Stimulated activated CD4-positive, alpha-beta T cell treated with anti-CD3 and anti-CD28 coated beads, TNF-alpha, amount 100 ng/mL, for 1 hour (primary cell): ENCODE measurements around the gene FARS2.

Experiments used
- DNase-seq, 3 donors: peaks; one replicate each; pipeline ENCODE4 v3.0.0-alpha.2; 2020; ENCODE audit warnings: low read depth in 3 of 3, low spot score in 1 of 3

FARS2 gene

DNA sequence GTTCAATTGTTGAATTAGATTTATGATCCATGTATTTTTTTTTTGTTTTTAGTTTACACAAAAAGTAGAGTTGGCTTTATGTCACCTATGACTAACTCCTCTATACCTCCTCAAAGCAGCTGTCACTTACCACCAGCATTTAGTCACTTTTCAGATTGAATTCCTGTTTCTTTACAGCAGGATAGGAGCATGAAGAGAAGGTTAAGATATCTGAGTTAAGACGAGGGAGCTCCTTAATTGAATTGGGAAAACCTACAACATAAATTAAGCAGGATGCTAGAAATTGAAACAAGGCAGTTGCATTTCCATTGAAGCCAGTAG is 237.2 kb downstream of the FARS2 start:
- no peak for DNase-seq

DNA sequence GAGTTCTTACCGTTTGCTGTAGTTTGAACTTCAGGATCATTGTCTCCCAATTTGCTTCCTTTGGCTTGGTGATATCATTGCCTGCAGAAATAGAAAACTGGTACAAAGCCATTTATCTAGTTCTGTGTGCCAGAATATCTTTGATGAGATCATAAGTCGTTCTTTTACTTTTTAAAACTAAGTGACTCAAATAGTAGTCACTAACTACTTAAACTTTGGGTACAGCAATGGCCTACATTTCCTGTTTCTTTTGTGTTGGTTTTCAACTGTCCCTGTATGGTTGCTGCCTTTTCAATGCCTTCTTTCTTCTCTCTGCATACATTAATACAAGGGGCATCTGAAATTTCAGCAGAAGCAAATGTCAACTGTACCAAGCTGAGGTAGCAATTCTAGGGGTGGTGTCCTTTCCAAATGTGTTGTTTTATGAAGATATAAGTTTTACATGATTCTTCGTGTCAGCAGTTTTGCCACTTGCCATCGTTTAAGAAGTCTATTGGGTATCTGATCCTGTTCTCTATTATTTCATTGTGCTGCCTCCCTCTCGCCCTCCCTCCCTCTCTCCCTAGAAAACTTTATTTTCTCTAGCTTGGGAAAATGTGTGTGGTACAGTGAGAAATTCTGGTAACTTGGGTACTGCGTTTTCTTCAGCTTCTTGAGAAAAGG is 238.5 kb downstream of the FARS2 start:
- no peak for DNase-seq

DNA sequence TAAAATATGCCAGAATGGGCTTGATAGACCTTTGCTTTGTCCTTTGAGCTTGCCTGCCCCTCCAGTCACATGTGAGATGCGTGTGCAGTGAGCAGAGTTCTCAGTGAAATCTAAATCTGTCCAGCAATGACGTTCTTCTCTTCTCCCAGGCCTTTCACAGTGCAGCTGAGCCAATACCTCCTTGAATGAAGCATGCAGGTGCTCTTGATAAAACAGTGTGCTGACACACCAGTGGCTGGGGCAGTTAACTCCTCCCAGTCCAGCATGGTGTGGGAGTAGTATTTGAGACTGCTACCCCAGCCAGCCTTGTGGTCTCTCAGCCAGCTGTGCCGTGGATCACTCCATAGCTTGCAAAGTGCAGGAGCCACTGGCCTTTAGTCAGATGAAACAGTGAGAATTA is 240.5 kb downstream of the FARS2 start:
- DNase-seq = no peak

DNA sequence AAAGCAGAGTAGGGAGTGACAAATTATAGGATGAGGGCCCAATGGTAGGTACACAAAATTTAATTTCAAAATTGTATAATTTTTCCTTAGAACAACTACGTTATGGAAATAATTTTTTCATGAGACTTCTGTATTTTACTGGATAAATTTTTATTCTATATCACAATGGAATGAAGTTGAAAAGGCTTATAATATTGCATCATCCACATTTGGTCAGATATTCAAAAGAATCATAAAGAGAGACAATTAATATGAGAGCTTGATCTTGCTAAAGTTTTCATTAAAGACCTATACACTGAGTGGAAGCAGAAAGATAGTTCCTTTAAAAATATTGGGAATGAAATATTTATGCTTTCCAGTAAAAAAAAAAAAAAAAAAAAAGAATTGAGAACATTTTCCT is 242.8 kb downstream of the FARS2 start:
- no peak for DNase-seq

DNA sequence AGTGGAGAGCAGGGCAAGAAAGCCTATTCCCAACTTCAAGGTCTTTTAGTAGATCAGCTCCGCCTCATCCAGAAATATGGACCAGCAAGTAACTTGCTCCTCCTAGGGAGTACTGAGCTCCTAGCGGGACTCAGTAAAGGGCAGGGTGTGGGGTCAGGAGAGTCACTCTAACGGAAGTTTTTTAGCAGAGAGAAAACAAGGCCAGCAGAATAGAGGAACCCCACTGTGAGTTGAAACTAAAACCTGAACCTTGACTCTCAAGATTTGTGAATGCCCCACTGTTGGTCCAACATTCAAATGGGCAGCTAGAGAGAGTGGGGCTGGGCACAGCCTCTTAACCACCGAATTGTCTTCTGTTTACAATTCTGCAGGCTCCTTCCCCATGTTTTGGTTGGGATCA is 244.8 kb downstream of the FARS2 start:
- no peak for DNase-seq

DNA sequence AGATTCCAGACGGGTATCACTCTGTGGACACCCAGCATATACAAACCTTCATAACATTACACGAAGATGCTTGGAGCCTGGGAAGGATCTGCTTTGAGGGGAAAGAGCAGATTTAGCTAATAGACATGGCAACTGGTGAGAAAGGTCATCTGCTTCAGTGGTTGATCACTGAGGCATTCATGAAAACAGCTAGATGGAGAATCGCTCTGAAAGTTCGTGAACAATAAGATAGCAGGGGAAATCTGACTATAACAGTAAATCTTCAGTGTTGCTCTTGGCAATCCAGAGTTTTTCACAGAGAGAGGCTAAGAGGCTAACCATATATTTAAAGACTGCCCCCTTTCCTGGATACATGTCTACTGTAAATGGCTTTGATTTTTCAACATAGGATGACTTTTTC is 245.3 kb downstream of the FARS2 start:
- no peak for DNase-seq

DNA sequence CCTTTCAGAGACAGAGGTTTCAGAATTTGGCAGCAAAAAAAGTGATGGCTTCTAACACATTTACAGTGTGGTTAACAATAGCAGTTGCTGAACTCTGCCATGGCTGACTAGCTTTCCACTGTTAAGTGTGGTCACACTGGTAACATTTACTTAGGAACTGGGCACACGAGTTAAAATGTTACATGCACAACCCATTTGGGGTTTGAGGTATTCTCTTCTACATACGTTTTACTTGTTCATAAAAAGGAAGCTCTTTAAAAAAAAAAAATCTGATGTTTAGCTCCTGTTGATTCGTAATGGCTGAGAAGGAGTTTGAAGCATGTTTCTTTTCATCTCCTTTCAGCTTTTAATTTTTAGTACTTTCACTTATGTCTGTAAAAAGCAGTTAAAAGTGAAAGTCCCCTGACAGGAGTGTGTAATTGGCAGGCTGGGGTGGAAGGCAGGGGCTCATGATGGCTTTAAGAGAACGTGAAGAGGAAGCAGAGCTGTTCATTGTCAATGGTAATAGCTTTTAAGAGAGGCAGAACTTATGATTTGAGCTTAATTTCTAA is 245.9 kb downstream of the FARS2 start:
- no peak for DNase-seq

DNA sequence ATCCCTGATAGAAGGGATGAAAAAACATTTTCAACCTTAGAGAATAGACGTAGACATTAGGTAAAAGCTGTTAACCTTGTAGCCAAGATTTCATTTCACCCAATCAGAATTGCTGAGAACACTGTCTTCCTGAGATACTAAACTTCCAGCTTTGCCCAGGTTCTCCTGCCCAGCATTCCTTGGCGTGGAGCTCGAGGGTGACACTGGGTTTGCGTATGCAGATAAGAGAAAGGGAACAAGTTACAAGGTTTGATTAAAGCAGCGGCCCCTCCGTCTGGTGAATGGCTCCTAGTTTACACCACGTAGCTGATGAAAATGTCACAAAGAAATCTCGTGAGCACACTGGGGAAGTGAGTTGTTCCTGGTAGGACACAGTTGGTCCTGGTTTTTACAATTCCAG is 247.8 kb downstream of the FARS2 start:
- no peak for DNase-seq

DNA sequence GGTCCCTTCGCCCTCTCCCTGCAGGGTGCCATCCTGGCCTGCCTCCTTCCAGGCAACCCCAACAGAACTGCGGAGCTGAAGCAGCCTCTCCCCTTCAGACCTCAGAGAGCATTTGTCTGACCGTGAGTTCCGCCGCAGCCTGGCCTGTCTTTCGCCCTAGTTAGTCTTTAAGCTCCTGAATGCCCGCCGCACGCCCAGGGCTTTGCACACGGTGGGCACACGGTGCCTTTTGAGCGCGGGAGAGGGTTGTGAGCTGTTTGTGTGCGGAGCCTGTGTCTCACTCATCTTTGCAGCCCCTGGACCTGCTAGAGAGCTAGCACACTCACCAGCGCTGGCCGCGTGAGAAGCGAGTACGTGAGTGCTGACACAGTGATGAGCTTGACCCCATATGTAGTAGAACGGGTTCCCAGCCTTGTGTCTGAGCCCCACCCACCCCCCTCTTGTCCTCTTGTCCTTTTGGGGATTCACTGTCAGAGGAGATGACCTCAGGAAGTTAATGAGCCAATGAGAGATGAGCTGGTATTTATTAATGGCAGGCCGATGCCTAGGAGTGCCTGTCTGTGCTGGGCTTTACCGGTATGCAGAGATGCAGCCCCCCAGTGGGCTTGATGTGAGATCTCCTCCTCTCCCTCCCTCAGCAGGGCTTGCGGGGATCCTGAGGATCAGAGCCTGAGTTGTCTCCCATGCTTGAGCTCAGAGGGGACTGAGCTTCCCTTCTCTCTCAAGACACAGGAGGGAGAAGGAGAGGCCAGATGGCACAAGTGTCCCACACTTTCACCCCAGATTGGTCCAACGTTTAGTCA is 249.2 kb downstream of the FARS2 start:
- DNase-seq = no peak

DNA sequence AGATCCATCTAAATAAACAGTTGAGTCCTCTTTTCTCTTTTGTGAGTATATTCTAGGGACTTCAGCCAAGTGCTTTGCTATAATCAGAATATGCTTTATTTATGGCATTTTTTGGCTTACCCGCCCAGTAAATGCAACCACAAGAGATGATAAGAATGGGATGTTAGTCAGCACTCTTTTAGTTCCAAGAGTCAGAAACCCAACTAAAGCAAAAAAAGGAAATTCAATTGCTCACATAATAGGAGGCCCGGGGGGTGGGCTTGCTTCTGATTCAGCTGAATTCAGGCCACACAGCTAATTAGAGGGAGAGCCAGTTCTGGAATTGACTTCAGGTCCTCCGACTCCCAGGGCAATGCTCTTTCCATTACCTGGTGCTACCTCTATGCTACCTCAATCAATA is 250.6 kb downstream of the FARS2 start:
- DNase-seq = no peak

DNA sequence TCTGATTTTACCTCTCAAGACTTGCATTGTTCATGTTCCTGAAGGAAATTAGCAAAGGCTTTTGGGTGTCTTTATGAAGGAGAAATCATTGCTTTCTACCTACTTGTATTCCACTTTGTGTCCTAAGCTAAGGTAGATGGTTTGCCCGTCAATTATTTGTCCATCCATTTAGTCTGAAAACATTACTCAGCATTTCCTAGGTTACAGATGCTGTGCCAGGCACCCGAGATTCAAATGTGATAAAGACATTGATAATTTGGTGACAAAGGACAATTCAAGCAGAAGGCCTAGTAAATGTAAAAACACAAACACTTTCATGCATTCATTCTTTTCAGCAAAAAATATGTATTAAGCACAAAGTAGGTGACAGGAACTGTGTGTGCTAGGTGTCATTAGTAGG is 251.1 kb downstream of the FARS2 start:
- no peak for DNase-seq

DNA sequence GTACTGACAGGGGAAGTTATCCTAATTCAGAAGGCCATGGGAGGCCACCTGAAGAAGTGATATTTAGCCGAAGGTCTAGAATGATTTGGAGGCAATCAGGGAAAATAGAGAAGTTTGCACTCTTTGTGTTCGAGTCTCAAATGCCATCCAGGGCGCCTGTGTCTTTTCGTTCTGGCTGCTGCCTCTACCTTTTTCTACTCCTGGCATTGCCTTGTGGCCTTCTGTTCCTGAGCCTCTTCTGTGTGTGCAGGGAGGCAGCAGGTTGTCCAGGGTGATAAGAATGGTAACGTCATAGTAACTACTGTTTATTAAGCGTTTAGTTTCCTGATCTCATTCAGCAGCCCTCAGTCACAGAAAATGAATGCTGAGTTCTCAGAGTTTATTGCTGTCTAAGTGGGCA is 252.1 kb downstream of the FARS2 start:
- DNase-seq = no peak

DNA sequence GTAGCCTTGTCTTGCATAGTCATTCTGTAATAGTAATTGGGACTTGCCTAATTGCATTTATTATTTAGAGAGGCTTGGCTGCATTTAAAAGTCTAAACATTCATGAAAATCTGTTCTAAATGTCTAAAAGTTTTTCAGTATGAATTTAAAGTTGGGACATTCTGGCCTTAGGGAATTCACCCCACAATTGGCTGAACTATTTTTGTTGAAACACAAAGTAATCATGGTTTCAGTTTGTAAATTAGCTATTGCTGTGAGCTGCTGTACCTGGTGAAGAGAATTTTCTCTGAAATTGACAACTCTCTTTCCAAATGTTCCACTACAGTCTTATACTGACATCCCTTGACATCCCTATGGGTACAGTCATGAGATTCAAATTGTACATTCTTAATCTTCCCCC is 253.0 kb downstream of the FARS2 start:
- DNase-seq = no peak

DNA sequence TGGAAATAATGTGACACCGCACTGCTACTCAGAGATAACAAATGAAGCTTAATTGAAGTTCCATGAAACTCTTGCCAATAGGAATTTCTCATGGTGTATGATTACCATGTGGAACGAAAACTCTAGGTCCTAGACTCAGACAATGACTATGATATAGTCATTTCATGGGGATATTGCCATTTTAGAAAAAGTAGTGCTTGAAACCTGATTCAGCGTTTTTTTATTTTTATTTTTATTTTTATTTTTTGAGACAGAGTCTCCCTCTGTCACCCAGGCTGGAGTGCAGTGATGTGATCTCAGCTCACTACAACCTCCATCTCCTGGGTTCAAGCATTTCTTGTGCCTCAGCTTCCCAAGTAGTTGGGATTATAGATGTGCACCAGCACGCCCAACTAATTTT is 253.9 kb downstream of the FARS2 start:
- DNase-seq = no peak

DNA sequence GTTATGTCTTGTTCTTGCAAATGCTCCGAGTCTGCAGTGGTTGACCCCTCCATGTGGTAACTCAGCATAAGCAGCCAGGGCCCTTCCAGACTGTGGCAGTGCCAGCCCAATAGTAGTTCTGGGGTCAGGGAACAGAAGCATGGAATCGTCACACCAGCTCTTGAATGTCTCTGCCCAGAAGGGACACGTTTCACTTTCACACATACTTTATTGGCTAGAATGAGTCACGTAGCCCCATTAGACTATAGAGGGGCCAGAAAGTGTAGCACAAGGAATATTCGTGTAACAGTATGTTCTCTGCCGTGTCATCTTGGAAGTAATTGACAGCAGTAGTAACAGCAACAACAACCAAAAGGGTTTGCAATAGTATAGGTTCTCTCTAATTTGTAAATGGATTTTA is 254.7 kb downstream of the FARS2 start:
- no peak for DNase-seq

DNA sequence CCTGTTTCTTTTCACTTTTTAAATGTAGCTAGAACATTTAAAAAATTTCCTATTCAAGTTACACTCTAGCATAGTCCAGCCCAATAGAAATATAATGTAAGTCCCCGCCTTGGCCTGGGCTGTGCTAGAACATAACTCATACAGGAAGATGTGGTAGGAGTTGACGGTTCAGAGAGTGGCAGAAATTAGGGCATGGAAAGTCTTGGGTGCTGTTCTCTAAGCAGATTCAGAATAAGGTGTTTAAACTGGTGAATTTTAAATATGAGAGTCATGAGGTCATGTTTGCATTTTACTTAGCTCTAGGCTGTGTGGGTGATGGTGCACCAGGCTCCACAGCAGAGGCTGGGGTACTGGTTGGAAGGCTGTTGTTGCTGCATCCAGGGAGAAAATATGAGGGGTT is 256.5 kb downstream of the FARS2 start:
- DNase-seq = no peak

DNA sequence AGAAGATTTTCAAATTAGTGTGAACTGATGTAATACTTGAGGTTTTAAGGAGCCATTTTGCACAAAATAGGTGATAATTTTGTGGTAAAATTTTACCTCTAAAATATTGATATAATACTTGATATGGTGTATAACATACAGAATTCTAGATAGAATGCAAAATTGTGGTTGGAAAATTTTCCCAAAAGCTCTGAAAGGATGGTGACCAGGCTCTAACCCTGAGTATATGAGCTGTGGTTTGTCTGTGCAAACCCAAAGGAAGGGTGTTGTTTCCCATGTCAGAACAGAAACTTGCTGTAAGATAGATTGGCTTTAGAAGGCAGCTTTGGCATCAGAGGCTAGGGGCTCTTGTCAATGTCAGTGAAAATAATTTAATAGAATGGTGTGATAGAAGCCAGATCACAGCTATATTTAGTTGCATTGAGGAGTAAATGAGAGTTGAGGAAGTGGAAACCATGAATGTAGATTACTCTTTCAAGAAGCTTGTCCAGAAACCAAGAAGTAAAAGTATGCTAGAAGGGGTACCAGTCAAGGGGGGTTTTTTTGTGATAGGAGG is 257.7 kb downstream of the FARS2 start:
- DNase-seq = no peak

DNA sequence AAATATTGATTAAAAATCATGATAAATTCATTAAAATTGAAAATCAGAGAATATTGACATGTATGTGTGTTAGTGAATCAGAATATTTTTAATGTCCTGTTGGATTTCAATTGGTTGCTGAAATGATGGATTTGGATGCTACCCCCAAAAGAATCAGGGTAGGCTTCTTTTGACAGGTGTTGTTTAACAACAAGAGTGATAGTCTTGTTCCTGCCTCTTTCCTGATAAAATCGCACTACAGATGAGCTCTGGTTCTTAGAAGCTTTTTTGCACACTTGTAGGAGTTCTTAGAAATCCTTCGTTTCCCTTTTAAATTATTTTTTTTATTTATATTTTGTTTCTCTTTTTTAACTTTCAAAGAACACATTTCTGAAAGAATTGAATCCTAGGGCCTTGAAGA is 259.5 kb downstream of the FARS2 start:
- no peak for DNase-seq

DNA sequence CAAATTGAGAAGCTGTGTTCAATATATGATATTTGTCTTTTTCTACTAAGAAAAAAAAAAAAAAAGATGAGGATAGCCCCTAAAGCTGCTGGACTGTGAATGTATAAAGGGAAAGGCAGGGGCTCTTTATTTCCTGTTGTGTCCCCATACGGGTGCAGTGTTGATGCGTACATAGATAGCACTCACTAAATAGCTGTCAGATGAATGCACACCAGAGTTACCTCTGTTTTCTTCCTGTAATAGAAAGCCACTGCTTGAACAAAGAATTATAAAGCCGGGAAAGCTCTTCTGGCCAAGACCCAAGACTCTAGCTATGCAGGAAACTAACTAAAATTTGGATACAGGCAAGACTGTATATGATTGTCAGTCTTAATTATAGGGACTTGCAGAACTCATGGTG is 260.0 kb downstream of the FARS2 start:
- no peak for DNase-seq

DNA sequence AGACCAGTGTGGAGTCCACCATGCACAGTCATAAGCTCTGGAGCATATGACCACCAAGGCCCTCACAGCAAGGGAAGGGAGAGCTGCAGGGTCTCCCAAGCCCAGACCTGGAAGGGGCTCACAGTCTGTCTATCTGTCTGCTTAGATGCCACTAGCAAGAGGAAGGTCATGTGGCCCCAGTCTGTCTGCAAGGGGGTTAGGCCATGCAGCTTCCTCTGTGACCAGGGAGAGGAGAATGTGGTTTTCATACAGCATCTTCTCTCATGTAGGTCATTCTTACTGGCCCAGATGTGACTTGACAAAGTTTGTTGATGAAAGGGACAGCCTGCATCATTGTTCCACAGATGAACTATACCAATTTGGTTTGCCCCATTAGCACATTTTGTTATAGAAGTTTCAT is 260.8 kb downstream of the FARS2 start:
- DNase-seq = no peak

DNA sequence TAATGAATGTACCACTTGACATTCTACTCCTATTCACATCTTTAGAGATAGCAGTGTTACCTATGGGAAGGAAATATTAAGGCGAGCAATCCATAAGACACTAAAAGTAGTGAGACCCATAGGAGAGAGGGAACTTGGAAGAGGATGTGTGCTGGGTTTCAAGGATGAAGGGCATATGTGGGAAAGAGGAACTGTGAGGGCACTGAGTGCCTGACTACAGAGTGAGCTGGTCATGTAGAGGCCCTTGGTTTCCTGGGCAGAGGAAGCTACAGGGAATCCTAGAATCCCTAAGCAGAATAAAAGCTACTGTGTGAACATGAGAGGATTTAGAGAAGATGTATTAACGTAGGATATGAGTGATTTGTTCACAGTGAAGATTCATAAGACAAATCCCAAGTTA is 262.8 kb downstream of the FARS2 start:
- no peak for DNase-seq

DNA sequence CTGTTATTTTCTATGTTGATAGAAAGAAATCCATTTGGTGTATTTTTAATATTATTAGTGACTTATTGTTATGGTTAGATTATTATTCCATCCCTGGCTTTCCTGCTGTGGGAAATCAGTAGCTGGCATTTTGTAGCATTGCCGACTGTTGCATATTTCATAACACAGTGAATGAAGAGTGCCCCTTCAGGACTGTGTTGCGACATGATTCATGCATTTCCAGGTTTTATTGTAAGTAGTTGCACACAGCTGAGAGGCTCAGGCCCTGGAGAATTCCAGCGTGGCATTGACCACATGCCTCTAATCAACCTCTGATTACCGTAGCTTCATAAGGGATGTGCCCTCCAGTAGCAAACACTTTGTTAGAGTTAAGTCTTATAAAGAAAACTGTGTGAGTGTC is 263.9 kb downstream of the FARS2 start:
- DNase-seq = no peak

DNA sequence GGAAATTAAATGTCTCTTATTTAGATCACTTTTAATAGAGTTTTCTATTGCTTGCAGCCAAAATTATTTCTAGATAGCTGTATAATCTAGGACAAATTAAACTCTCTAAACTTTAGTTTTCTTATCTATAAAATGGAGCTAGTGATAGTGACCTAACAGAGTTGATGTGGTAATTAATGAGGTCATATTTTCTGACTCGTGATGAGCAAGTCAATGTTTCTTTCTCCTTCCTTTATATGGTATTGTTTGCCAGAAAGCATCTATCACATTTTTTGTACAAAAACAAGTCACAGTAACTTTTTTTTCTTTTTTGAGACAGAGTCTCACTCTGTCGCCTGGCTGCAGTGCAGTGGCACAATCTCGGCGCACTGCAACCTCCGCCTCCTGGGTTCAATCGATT is 267.7 kb downstream of the FARS2 start:
- no peak for DNase-seq
